Transverse colon (tissue), 4 donors: ENCODE results near the gene CYTH3. TPM values are rescaled to one million over a fixed set of nuclear protein-coding genes. Genes with fewer than 3 reads are reported as not detected.
"Not testable (repeated sequence)": the region's sequence is repeated elsewhere in the genome, so short reads cannot be mapped to it uniquely, and the experiment has no call there.

Experiments used
- DNase-seq: peaks from one replicate; pipeline ENCODE4 v3.0.0-alpha.2; 2019
- H3K27ac ChIP-seq, 4 donors: fragments of 200-600 bp; sonication (generic); 2 replicates each; pipeline ENCODE4 v1.5.1; 2016 to 2018; ENCODE audit warnings: inconsistent platforms in 4 of 4
- H3K27me3 ChIP-seq: fragments of 200-600 bp; sonication (generic); 2 replicates; pipeline ENCODE4 v1.5.1; 2017; ENCODE audit warnings: inconsistent platforms
- H3K36me3 ChIP-seq, 4 donors: fragments of 200-600 bp; sonication (generic); 2 replicates each; pipeline ENCODE4 v1.5.1; 2017 to 2019; ENCODE audit warnings: inconsistent platforms in 4 of 4
- H3K4me1 ChIP-seq, 4 donors: fragments of 200-600 bp; sonication (generic); 2 replicates each; pipeline ENCODE4 v1.5.1; 2017 to 2020; ENCODE audit warnings: inconsistent platforms in 4 of 4
- H3K4me3 ChIP-seq, 4 donors: fragments of 200-600 bp; sonication (generic); 1 replicate in 1 of 4; 2 replicates in 3 of 4; pipeline versions ENCODE4 v1.5.1 to v1.6.1; 2017 to 2019; ENCODE audit warnings: inconsistent platforms in 4 of 4
- H3K9me3 ChIP-seq, 2 donors: fragments of 200-600 bp; sonication (generic); 2 replicates each; pipeline ENCODE4 v1.5.1; 2017 to 2019; ENCODE audit warnings: inconsistent platforms in 2 of 2
- CTCF ChIP-seq, 5 experiments: fragments of 200-600 bp in 3 of 5; fragments of 450-650 bp in 2 of 5; sonication (generic) in 3 of 5; IDR thresholded peaks; 1 replicate in 2 of 5; 2 replicates in 3 of 5; pipeline ENCODE4 v1.5.1; 2016 to 2017; ENCODE audit warnings: antibody characterized with exemption in 5 of 5, inconsistent platforms in 3 of 5, mild to moderate bottlenecking in 2 of 5, moderate library complexity in 1 of 5
- EP300 ChIP-seq: sonication (generic); formaldehyde crosslinking; IDR thresholded peaks from one replicate; pipeline ENCODE4 v1.6.1; 2017; ENCODE audit warnings: antibody characterized with exemption, low read depth
- POLR2A ChIP-seq: fragments of 450-650 bp; IDR thresholded peaks from one replicate; pipeline ENCODE4 v1.6.1; 2016; ENCODE audit warnings: antibody characterized with exemption, mild to moderate bottlenecking, moderate library complexity
- POLR2AphosphoS5 ChIP-seq, 3 donors: sonication (generic); formaldehyde crosslinking; IDR thresholded peaks; one replicate each; pipeline ENCODE4 v1.6.1; 2016; ENCODE audit warnings: antibody characterized with exemption in 3 of 3
- WGBS, 2 donors: methylation state at CpG; one replicate each; pipeline ENCODE4 v1.1.5; 2018; ENCODE audit warnings: low coverage in 1 of 2; 5-methylcytosine and 5-hydroxymethylcytosine counted together
- in situ Hi-C, 4 donors: fragments of 200-750 bp; cut with MboI; loops; one replicate each; pipeline versions ENCODE4 v1.15.0 to v1.15.1; 2017; ENCODE audit warnings: low sequenced_read_pairs in 3 of 4, low pct_ligation_motif_present in 1 of 4, low pct_unique_long_range_greater_than_20kb in 1 of 4
- intact Hi-C: fragments of 100-400 bp; cut with DNase I; formaldehyde crosslinking; loops from one replicate; pipeline ENCODE4 v1.15.1; 2023; ENCODE audit warnings: low total_unique reads
- total RNA-seq, 4 donors: library from RNA; depleted of rRNA; stranded (reverse); fragments of >200 nt; gene quantifications; one replicate each; pipeline ENCODE4 v1.1.0, GENCODE V29; 2016

The CYTH3 gene
- total RNA-seq, 4 donors from 2014 or later = 15.0 to 25.4 (median 19.4) TPM

- Histone ChIP-seq H3K27me3 (no peaks in the 10 kb centered on the region), H3K27ac (no peak overlapping the region), H3K4me1 (peaks cover 0 to 1% (median 0%) of the 10 kb centered on the region in 4 donors), H3K36me3 (no peaks in the 10 kb centered on the region), H3K9me3 (no peaks in the 10 kb centered on the region), H3K4me3 (no peak overlapping the region)
- DNase-seq = no peak
- in situ Hi-C loops (no loop called here), intact Hi-C loops (no loop called here)
- WGBS, 2 donors = 72 to 91% methylated on average over 3 to 8 of the region's 8 CpGs
- TF ChIP-seq EP300 = no peak
- TF ChIP-seq CTCF (IDR thresholded peaks at IDR 0.05) = no peak
- TF ChIP-seq POLR2AphosphoS5 (IDR thresholded peaks at IDR 0.05) = no peak
- no peak for TF ChIP-seq POLR2A
These were observed 78.7 kb downstream of the CYTH3 start for GRCh38 chr7:6193709-6194108.

- not testable (repeated sequence) for H3K4me3 ChIP-seq
- WGBS, 2 donors = 88% methylated on average over 7 of the region's 7 CpGs
These were observed 81.9 kb downstream of the CYTH3 start for GRCh38 chr7:6190563-6190962.

GRCh38 chr7:6188389-6188788, 84.0 kb downstream of the CYTH3 start:
- TF ChIP-seq EP300 (no peak), POLR2A (no peak), POLR2AphosphoS5 (IDR thresholded peaks at IDR 0.05) (no peak), CTCF (IDR thresholded peaks at IDR 0.05) (no peak)
- in situ Hi-C loops (no loop called here), intact Hi-C loops (no loop called here)
- H3K27ac ChIP-seq = no peak overlapping the region
- H3K36me3 ChIP-seq = peaks cover 0 to 3% (median 0%) of the 10 kb centered on the region in 4 donors
- no peaks in the 10 kb centered on the region for H3K4me1 ChIP-seq
- H3K4me3 ChIP-seq = no peak overlapping the region
- H3K9me3 ChIP-seq = no peaks in the 10 kb centered on the region
- no peak for DNase-seq
- H3K27me3 ChIP-seq = no peaks in the 10 kb centered on the region
- 89% methylated on average over 5 of the region's 5 CpGs; no CpG with 5 or more reads in 1 of the 2 donors for WGBS, 2 donors

More at GRCh38 chr7:6190563-6190962, 81.9 kb downstream of the CYTH3 start:
- H3K27me3 ChIP-seq, H3K4me1 ChIP-seq, intact Hi-C loops, H3K27ac ChIP-seq, H3K36me3 ChIP-seq, H3K9me3 ChIP-seq, DNase-seq, in situ Hi-C loops: not testable (repeated sequence)

- TF ChIP-seq POLR2A = no peak
- TF ChIP-seq CTCF (IDR thresholded peaks at IDR 0.05) = no peak
- no peak for TF ChIP-seq EP300
- no peak for TF ChIP-seq POLR2AphosphoS5 (IDR thresholded peaks at IDR 0.05)
These were observed 85.8 kb downstream of the CYTH3 start for GRCh38 chr7:6186577-6186976.

GRCh38 chr7:6182993-6183392, 89.4 kb downstream of the CYTH3 start:
- no peak overlapping the region for H3K4me3 ChIP-seq
- DNase-seq = no peak
- no peaks in the 10 kb centered on the region for H3K9me3 ChIP-seq
- peaks cover 0 to 10% (median 4%) of the 10 kb centered on the region in 4 donors for H3K4me1 ChIP-seq
- intact Hi-C loops = no loop called here
- TF ChIP-seq POLR2AphosphoS5 (IDR thresholded peaks at IDR 0.05) (no peak), POLR2A (no peak), CTCF (IDR thresholded peaks at IDR 0.05) (no peak), EP300 (no peak)
- in situ Hi-C loops = no loop called here
- no peaks in the 10 kb centered on the region for H3K27me3 ChIP-seq
- H3K36me3 ChIP-seq = peaks cover 0 to 3% (median 0%) of the 10 kb centered on the region in 4 donors
- H3K27ac ChIP-seq = no peak overlapping the region
- 92% methylated on average over 10 of the region's 10 CpGs; no CpG with 5 or more reads in 1 of the 2 donors for WGBS, 2 donors

More at GRCh38 chr7:6186577-6186976, 85.8 kb downstream of the CYTH3 start:
- Histone ChIP-seq H3K4me3 (no peak overlapping the region), H3K4me1 (no peaks in the 10 kb centered on the region), H3K36me3 (peaks cover 0 to 3% (median 0%) of the 10 kb centered on the region in 4 donors), H3K27ac (no peak overlapping the region), H3K9me3 (no peaks in the 10 kb centered on the region), H3K27me3 (no peaks in the 10 kb centered on the region)
- in situ Hi-C loops = no loop called here
- DNase-seq = no peak
- WGBS, 2 donors = 87% methylated on average over 11 of the region's 11 CpGs; no CpG with 5 or more reads in 1 of the 2 donors
- intact Hi-C loops = no loop called here
